H1 (cell line): ENCODE measurements around the gene ARHGAP12. TPM values are rescaled to one million over a fixed set of nuclear protein-coding genes. Genes with fewer than 3 reads are reported as not detected.

ENCODE experiments used
- CBX8 ChIP-seq: fragments of 300-800, 300-1000 bp; sonication (generic); IDR thresholded peaks from 2 replicates; pipeline ENCODE4 v1.7.1; 2016; ENCODE audit warnings: low read depth, low read length, borderline replicate concordance
- CHD7 ChIP-seq: fragments of 300-600 bp; sonication (generic); IDR thresholded peaks from 2 replicates; pipeline ENCODE4 v1.7.1; 2012; ENCODE audit warnings: low read length, moderate library complexity, mild to moderate bottlenecking, inconsistent platforms; ENCODE audit not compliant: insufficient replicate concordance
- MAFK ChIP-seq: IDR thresholded peaks from 2 replicates; pipeline ENCODE4 v1.6.1; 2012; ENCODE audit warnings: low read depth, mild to moderate bottlenecking, improper control_type of control experiment, low read length
- YY1 ChIP-seq: IDR thresholded peaks from 2 replicates; pipeline ENCODE4 v1.6.1; 2011; ENCODE audit warnings: low read depth, mild to moderate bottlenecking, low read length
- polyA plus RNA-seq, 7 experiments: library from polyadenylated mRNA; depleted of rRNA in 3 of 7; stranded (reverse) in 5 of 7; unstranded in 2 of 7; fragments of >200 nt in 5 of 7; fragments of 200-250 nt in 2 of 7; gene quantifications; 1 replicate in 5 of 7; 2 replicates in 1 of 7; 4 replicates in 1 of 7; pipeline versions ENCODE4 v1.2.1 to v1.2.3, GENCODE V29; 2011 to 2013; ENCODE audit warnings: missing spikeins in 2 of 7, mixed read lengths in 2 of 7
- total RNA-seq: library from RNA; stranded (reverse); fragmentation: NEBNext Ultra II Directional; extraction: Animal tissue kit (Norgen Biotek cat#: 25700); gene quantifications from 2 replicates; pipeline ENCODE4 v1.2.1, GENCODE V29; 2021
- TF ChIP-seq, protein P1 (sequence below): IDR thresholded peaks from 2 replicates; pipeline ENCODE4 v1.6.1; 2012; ENCODE audit warnings: inconsistent platforms

ARHGAP12 gene
- total and polyA plus RNA-seq, 2 of the 8 experiments (the other 6 are each of a cell fraction or from before 2014, with no cell fraction given): 10.1 to 39.0 TPM

- TF ChIP-seq CHD7: no peak
- TF ChIP-seq CBX8: no peak
- TF ChIP-seq, protein P1, sequence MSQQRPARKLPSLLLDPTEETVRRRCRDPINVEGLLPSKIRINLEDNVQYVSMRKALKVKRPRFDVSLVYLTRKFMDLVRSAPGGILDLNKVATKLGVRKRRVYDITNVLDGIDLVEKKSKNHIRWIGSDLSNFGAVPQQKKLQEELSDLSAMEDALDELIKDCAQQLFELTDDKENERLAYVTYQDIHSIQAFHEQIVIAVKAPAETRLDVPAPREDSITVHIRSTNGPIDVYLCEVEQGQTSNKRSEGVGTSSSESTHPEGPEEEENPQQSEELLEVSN: no peak
- TF ChIP-seq MAFK: no peak
- TF ChIP-seq YY1: no peak
These were observed 97.7 kb downstream of the ARHGAP12 start (continued) for GRCh38 chr10:31830887-31831286.
